Right kidney (tissue), 1 donor: ENCODE measurements around the gene BST1.
A peak's percentile ranks its signal among the peaks of the same experiment; 100 is the strongest.

Source experiments
- DNase-seq: peaks from one replicate; pipeline ENCODE4 v3.0.0-alpha.2; 2016

Gene BST1

DNA sequence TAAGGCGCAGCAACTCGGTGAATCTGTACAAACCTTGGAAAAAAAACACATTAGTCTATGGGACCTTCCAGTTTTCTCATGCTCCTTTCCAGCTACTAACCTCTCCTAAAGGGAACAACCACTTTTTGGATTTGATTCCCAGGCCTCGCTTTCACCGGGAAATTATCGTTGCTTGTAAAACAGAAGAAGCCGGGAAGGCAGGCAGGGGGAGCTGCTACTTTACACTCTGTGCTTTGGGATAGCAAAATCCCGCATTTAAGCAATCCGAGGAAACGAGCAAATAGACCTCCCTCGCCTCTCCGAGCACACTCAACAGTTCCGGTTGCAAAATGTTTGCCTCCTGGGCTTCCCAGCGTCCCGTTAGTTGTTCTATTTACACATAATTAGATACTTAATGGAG, 76.4 kb downstream of the BST1 start:
- DNase-seq, result peak; percentile 52

DNA sequence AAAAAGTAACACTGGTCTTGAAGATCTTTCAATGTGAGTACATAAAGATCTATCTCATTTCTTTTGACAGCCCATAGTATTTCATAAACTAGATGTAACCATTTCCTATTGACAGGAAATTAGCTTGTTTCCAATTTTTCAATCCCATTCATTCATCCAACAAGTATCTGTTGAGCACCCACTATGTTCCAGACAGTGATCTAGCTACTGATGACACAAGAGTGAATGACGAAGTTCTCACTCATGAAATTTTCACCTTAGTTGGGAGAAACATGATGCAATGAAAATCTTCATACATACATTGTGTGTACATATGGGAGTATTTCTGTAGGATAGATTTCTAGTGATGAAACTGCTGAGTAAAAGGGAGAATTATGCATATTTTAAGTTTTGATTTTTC, 76.9 kb downstream of the BST1 start:
- no peak for DNase-seq

DNA sequence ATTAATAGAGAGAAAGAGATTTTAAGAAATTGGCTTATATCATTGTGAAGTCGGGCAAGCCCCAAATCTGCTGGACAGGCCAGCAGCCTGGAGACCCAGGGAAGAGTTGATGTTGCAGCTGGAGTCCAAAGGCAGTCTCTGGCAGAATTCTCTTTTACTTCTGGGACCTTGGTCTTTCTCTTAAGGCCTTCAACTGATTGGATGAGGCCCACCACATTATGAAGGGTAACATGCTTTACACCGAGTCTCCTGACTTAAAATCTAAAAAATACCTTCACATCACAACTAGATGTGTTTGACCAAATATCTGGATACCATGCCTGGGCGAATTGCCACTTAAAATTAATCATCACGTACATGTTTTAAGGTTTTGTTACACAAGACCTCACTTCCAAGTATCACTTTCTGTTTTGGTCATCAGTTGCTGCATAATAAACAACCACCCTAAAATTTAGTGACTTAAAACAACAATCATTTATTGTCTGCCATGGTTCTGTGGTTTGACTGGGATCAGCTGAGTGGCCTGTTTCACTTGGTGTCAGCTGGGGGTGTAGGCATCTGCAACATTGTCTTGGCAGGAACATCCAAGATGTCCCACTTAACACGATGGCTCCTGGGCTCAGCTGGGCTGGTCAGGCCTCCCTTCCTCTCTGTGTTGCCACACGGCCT, 78.7 kb downstream of the BST1 start:
- DNase-seq, result no peak
